Stimulated activated naive CD8-positive, alpha-beta T cell treated with anti-CD3 and anti-CD28 coated beads, Interleukin-15, Interleukin-2, amounts not matched to agents 100 U/mL and 50 U/mL, for 24 hours (primary cell): ENCODE data around the gene CHRNA4.

Experiments used
- ATAC-seq: fragments of 150-1000 bp; cut with Tn5 transposase; one replicate; pipeline ENCODE4 v1.10.0; 2021
- DNase-seq: peaks from one replicate; pipeline ENCODE4 v3.0.0; 2021

The CHRNA4 gene

DNA sequence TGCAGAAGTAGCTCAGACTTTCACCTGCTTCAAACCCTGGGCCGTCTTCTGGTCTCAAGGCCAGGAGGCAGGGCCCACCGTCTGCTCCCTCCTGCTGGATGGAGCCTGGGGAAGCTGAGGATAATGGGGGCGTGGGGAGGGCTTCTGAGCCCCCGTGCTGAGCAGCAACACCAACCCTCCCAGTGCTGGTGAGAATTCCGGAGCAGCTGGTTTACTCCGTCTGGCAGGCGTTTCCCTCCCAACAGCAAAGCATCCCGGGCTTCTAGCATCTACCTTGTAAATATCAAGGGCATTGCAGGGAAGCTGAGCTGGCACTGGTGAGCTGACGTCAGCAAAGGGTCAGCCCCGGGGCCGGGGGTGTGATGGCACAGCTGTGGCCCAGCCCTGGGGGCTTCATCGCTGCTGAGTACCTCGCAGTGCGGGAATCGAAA is 16.8 kb upstream of the CHRNA4 start:
- no peak for ATAC-seq
- no peak for DNase-seq

GRCh38 chr20:63377256-63377941 is 16.2 kb upstream of the CHRNA4 start:
- ATAC-seq: no peak

DNA sequence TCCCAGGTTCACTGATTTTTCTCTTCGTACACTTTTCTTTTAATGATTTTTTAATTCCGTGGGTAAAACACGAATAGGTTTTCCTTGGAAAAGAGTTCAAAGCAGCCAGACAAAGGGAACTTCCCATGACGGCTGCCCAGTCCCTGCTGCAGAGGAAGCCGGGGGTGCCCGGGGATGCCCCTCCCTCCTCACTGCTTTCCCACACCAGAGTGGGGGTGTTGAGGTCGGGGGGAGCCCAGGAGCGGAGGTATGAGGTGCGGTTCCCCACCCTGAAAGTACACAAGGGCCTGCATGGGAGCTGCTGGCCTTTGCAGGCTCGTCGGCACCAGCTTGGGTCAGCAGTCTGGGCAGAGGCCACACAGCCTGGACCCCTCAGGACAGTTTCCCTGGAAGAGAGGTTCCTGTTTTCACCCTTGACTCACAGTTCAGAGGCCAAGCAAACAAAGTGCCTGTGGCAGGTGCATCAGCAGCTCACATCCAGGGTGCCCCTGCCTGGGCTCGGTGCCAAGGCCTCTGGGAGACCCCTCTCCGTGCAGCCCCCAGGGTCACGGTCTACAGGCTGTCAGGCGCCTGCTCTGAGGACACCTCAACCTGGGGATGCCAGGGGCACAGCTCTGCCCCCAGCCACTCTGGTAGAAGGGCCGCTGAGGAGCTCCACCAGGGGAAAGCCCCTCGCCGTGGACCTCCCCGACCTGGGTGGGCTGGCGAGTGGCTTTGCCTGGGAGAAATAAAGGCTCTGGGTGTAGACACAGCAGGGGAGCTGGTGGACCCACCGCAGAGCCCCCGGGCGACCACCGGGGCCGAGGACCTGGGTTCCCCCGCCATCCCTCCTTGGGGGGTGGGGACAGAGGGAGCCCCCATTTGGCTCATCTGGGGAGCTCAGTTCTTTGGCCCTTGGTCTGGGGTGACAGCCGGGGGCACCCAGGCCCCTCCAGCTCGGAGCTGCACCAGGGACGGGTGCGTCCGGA is 15.4 kb upstream of the CHRNA4 start:
- ATAC-seq (no peak), DNase-seq (no peak)

More at GRCh38 chr20:63377256-63377941, 16.2 kb upstream of the CHRNA4 start:
- DNase-seq: no peak

- ATAC-seq (no peak), DNase-seq (no peak)
These were observed 14.3 kb upstream of the CHRNA4 start for GRCh38 chr20:63375438-63375837.

- no peak for DNase-seq
These were observed 13.4 kb upstream of the CHRNA4 start for GRCh38 chr20:63374504-63374903.

DNA sequence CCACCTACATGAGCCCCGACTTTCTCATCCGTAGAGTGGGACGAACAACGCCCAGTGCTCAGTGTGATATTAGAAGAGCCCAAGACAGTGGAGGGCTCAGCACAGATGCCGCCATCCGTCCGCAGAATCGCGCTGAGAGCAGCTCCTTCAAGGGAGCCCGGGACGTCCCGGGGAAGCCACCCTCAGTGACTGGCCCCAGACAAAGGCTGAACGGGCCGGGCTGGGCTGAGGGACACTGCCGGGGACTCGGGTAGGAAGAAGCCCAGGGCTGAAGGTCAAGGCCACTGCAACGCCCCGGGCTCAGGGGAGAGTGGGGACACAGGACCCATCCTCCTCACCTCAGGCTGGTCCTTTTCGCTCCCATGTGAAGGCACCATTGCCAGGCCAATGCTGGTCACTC is 12.8 kb upstream of the CHRNA4 start:
- no peak for ATAC-seq

More at GRCh38 chr20:63374504-63374903, 13.4 kb upstream of the CHRNA4 start:
- ATAC-seq: no peak

DNA sequence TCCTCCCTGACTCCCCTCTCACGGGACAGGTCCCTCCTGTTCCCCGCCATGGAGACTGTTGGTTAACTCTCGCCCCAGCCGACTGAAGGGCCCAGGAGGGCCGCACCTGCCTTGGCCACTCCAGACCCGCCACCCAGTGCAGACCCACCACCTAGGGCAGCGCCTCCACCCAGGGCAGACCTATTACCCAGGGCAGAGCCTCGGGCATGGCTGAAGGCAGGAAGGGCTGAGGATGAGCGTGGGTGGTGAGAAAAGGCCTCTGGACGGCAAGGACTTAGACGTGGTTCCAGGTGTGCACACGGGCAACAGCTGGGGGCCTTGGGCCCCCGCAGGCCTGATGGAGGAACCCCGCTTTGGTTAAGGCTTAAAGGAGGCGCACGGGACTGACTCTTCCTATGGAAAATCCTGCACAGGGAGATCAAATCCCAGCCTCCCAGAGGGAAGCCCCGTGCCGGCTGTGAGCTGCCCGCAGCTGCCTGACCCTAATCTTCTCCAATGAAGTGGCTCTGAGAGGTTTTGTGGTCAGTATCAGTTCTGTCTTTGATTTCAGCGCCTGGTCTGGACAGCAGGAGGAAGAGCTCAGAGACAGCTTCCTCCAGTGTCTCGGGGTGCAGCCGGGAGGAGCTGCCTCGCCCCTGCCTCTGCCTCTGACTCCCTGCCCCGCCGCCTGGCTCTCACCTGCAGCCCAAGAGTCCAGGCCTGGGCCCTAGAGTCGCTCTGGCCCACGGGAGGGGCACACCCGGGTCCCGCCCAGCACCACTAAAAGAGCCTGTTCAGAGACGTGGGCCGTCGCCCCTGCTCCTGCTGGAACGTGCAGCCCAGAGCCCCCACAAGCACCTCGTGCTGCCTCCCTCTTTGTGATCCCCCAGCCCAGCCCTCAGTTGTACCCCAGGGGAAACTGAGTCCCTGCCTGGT is 12.1 kb upstream of the CHRNA4 start:
- ATAC-seq: no peak

More for the DNA sequence above, 12.8 kb upstream of the CHRNA4 start:
- DNase-seq: no peak

DNA sequence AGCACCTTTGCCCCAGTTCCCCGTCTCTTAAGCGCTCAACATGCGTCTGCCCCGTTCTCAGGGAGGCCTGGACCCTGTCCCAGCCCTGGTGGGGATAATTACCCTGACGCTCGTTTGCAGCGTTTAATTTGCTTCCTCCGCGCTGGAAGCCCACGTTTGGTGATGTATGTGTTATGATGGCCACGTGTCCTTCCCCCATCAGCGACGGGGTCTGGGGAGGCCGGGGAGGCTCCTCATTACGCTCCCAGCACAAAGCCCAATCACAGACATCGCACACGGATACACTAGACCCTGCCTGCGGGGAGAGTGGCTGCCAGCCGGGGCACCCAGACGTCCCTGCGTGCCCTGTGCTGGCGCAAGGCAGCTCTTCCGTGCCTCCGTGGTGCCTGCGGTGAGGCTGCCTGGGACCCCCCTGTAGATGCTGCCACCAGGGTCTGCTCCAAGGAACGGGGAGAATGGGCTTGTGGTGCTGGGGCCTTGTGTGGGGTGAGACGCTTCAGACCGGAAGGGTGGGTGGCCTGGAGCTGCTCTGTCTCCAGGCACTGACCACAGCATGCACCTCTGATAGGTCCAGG is 10.2 kb upstream of the CHRNA4 start:
- DNase-seq: no peak
- ATAC-seq: no peak

More for the DNA sequence above, 12.1 kb upstream of the CHRNA4 start:
- DNase-seq: no peak

DNA sequence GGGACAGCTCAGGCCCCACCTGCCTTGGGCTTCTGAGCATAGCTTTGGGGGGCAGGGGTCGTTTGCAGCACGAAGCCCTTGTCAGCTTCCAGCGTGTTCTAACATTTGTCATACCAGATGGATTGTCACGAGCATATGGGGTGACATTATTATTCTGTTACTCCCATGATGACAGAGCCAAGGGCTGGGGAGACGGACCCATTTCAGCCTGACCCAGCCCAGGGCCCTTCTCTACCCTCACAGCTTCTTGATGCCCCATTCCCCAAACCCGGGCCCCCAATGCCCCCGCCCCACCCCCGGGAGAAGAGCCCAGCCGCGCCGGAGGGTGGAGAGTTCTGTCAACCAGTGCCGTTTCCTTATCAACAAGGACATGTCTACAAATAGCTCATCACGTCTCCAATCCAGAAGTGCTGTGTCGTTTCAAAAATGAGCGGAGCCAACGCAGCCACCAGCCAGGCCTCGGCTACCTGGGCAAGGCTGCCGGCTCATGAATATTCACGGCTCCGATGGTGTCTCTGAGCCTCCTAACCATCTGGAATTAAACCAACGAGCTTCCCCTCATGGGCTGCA is 9.6 kb upstream of the CHRNA4 start:
- DNase-seq (no peak), ATAC-seq (no peak)

GRCh38 chr20:63369724-63370617 is 8.8 kb upstream of the CHRNA4 start:
- ATAC-seq: no peak
- no peak for DNase-seq

GRCh38 chr20:63369024-63369530 is 7.9 kb upstream of the CHRNA4 start:
- DNase-seq: no peak
- no peak for ATAC-seq

- no peak for DNase-seq
- ATAC-seq: no peak
These were observed 7.0 kb upstream of the CHRNA4 start for GRCh38 chr20:63368151-63368550.

DNA sequence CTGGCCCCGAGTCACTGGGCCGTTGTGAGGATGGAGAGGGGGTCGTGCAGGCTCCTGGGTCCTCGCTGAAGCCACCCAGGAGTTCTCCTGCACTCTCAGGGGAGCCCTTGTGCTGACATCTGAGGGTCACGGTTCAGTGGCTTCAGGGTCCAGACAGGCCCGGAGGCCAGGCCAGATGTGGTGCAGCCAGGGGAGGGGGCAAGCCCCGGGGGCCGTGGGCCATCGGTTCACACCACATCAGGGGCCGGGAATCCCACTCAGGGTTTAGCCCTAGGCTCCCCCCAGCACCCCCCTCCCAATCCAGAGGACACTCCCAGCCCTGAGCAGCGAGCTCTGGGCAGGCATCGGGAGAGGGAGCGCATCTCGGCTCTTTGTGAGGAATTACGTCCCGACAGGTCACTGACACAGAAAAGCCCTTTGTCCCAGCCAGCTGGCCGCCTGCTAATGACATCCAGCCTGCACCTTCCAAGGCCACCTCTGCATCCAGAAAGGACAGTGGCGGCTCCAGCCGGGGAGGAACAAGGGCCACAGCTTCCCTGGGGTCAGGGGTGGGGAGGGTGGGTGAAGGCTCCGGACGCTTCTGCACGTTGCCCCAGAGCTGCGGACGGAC is 6.4 kb upstream of the CHRNA4 start:
- ATAC-seq: no peak
- DNase-seq: no peak

DNA sequence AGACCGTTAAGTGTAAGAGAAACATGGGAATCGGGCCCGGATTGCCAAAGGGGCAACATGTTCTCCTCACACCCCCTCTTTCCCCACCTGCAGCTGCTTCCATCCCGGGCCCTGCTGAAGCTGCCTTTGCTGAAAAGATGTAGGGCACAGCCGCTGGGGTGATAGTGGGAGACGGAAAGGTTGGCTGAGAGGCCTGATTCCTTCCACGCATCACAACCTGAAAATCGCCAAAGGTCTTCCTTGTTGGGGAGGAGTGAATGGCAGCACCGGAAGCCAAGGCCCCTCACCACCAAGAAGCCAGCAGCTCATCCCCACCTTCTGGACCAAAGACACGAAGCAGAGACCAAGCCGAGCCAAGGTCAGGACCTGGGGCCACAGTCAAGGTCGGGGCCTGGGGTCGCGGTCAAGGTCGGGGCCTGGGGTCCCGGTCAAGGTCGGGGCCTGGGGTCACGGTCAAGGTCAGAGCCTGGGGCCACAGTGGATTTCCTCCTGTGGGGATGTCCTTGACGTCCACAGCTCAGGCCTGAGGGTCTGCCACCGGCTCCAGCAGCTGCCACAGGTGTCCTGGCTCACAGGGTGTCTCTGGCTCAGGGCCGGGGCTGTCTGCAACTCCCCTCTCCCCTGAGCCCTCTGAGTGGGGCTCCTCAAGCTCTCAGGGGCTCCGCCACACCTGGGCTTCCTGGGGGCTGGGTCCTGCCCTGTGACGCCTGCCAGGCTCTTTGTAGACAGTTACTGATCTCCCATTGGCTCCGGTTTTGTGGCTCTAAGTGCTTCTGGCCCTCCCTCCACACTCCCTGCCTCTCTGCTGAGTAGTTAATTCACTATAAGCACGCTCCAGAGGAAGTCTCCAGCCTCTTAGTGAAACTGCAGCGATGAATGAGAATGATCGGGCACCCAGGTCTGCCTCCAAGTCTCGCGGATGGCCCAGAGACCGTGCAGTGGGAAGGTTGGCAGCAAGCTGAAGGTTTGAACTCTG is 5.5 kb upstream of the CHRNA4 start:
- DNase-seq (no peak), ATAC-seq (no peak)

- no peak for ATAC-seq
- no peak for DNase-seq
These were observed 4.6 kb upstream of the CHRNA4 start for GRCh38 chr20:63365601-63366389.

GRCh38 chr20:63364801-63365585 is 3.8 kb upstream of the CHRNA4 start:
- ATAC-seq (no peak), DNase-seq (no peak)
